ENCODE measurements around the gene PROZ. TPM values are rescaled to one million over a fixed set of nuclear protein-coding genes. Genes with fewer than 3 reads are reported as not detected.

Gene PROZ
- total and polyA plus RNA-seq, 2 of the 13 experiments (the other 11 are each of a cell fraction or from before 2014, with no cell fraction given), result 5.6 to 22.5 TPM

DNA sequence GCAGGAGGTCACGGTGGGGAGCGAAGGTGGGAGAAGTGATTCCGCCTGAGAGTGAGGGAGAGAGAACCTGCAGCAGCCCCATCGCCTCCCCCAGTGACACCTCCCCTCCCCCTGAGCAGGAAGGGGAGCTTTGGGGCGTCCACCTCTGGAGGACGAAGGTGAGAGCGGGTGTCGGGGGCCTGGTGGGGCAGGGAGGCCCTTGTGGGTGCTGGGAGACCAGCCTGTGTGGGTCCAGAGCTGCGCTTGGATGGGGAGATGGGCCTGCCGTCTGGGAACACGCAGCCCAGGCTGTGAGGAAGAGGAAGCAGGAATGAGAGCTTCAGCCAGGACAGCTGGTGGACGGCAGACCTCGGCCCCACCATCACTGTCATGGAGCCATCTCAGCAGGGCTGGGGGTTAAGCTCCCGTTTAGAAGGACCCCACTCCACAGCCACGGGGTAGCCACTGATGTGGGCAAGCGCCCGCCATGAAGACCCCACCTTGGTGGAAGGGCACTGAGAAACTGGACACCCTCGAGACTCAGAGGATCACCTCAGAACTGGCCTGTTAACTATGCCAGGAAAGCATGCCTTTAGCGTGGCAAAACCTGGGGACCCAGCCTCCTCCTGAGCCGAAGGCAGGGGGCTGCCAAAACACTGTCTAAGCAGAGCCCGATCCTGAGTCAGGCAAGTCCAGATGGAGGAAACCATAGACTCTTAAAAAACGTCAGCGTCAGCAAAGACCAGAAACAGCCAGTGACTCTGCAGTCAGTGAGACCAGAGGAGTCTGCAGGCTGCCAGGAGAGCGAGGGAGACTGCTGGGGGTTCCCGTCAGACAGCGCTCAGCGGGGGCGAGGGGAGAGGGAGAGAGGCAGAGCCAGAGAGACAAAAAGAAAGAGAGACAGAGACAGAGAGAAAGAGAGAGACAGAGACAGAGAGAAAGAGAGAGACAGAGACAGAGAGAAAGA, 6.4 kb upstream of the PROZ start (continued):
- no peak; the same call in 1 of the 2 replicates for TF ChIP-seq KDM5B (CRISPR knock-in tag; IDR thresholded peaks at IDR 0.05; ENCODE audit: borderline replicate concordance)
- TF ChIP-seq, protein P1, sequence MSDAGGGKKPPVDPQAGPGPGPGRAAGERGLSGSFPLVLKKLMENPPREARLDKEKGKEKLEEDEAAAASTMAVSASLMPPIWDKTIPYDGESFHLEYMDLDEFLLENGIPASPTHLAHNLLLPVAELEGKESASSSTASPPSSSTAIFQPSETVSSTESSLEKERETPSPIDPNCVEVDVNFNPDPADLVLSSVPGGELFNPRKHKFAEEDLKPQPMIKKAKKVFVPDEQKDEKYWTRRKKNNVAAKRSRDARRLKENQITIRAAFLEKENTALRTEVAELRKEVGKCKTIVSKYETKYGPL (CRISPR knock-in tag; IDR thresholded peaks at IDR 0.05), result no peak
- TF ChIP-seq, protein P2, sequence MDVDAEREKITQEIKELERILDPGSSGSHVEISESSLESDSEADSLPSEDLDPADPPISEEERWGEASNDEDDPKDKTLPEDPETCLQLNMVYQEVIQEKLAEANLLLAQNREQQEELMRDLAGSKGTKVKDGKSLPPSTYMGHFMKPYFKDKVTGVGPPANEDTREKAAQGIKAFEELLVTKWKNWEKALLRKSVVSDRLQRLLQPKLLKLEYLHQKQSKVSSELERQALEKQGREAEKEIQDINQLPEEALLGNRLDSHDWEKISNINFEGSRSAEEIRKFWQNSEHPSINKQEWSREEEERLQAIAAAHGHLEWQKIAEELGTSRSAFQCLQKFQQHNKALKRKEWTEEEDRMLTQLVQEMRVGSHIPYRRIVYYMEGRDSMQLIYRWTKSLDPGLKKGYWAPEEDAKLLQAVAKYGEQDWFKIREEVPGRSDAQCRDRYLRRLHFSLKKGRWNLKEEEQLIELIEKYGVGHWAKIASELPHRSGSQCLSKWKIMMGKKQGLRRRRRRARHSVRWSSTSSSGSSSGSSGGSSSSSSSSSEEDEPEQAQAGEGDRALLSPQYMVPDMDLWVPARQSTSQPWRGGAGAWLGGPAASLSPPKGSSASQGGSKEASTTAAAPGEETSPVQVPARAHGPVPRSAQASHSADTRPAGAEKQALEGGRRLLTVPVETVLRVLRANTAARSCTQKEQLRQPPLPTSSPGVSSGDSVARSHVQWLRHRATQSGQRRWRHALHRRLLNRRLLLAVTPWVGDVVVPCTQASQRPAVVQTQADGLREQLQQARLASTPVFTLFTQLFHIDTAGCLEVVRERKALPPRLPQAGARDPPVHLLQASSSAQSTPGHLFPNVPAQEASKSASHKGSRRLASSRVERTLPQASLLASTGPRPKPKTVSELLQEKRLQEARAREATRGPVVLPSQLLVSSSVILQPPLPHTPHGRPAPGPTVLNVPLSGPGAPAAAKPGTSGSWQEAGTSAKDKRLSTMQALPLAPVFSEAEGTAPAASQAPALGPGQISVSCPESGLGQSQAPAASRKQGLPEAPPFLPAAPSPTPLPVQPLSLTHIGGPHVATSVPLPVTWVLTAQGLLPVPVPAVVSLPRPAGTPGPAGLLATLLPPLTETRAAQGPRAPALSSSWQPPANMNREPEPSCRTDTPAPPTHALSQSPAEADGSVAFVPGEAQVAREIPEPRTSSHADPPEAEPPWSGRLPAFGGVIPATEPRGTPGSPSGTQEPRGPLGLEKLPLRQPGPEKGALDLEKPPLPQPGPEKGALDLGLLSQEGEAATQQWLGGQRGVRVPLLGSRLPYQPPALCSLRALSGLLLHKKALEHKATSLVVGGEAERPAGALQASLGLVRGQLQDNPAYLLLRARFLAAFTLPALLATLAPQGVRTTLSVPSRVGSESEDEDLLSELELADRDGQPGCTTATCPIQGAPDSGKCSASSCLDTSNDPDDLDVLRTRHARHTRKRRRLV (CRISPR knock-in tag; IDR thresholded peaks at IDR 0.05), result 0 out of 2 replicates have a peak, but pooled peaks have one; percentile 43
- no peak for TF ChIP-seq NPAS2 (CRISPR knock-in tag; IDR thresholded peaks at IDR 0.05; ENCODE audit: borderline replicate concordance)
- TF ChIP-seq, protein P3, sequence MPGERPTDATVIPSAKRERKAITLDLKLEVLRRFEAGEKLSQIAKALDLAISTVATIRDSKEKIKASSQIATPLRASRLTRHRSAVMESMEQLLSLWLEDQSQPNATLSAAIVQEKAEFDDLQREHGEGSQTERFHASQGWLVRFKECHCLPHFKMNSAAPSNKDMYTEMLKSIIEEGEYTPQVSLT (CRISPR knock-in tag; IDR thresholded peaks at IDR 0.05; ENCODE audit: borderline replicate concordance, low read depth), result no peak
- TF ChIP-seq NR2F6 (IDR thresholded peaks at IDR 0.05), result no peak
- no peak for TF ChIP-seq NR2F6 (CRISPR knock-in tag; IDR thresholded peaks at IDR 0.05)
- TF ChIP-seq ZNF569 (CRISPR knock-in tag; IDR thresholded peaks at IDR 0.05; ENCODE audit: borderline replicate concordance), result no peak
- 0 out of 2 replicates have a peak, but pooled peaks have one; percentile 39 for TF ChIP-seq ZNF264 (CRISPR knock-in tag; IDR thresholded peaks at IDR 0.05)
- TF ChIP-seq, protein P4, sequence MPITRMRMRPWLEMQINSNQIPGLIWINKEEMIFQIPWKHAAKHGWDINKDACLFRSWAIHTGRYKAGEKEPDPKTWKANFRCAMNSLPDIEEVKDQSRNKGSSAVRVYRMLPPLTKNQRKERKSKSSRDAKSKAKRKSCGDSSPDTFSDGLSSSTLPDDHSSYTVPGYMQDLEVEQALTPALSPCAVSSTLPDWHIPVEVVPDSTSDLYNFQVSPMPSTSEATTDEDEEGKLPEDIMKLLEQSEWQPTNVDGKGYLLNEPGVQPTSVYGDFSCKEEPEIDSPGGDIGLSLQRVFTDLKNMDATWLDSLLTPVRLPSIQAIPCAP (CRISPR knock-in tag; IDR thresholded peaks at IDR 0.05; ENCODE audit: low read depth), result no peak
- TF ChIP-seq GABPB1 (CRISPR knock-in tag; IDR thresholded peaks at IDR 0.05), result no peak; the same call in 1 of the 2 replicates
- no peak for TF ChIP-seq HNRNPH1 (optimal IDR thresholded peaks at IDR 0.05; ENCODE audit: low read depth, low read length)
- TF ChIP-seq KLF15 (CRISPR knock-in tag; IDR thresholded peaks at IDR 0.05; ENCODE audit: borderline replicate concordance), result no peak
- 0 out of 2 replicates have a peak, but pooled peaks have one; percentile 33 for TF ChIP-seq ZNF598 (CRISPR knock-in tag; IDR thresholded peaks at IDR 0.05; ENCODE audit: borderline replicate concordance)
- TF ChIP-seq, protein P5, sequence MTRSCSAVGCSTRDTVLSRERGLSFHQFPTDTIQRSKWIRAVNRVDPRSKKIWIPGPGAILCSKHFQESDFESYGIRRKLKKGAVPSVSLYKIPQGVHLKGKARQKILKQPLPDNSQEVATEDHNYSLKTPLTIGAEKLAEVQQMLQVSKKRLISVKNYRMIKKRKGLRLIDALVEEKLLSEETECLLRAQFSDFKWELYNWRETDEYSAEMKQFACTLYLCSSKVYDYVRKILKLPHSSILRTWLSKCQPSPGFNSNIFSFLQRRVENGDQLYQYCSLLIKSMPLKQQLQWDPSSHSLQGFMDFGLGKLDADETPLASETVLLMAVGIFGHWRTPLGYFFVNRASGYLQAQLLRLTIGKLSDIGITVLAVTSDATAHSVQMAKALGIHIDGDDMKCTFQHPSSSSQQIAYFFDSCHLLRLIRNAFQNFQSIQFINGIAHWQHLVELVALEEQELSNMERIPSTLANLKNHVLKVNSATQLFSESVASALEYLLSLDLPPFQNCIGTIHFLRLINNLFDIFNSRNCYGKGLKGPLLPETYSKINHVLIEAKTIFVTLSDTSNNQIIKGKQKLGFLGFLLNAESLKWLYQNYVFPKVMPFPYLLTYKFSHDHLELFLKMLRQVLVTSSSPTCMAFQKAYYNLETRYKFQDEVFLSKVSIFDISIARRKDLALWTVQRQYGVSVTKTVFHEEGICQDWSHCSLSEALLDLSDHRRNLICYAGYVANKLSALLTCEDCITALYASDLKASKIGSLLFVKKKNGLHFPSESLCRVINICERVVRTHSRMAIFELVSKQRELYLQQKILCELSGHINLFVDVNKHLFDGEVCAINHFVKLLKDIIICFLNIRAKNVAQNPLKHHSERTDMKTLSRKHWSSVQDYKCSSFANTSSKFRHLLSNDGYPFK (CRISPR knock-in tag; IDR thresholded peaks at IDR 0.05; ENCODE audit: borderline replicate concordance), result 0 out of 2 replicates have a peak, but pooled peaks have one; percentile 7
- no peak for TF ChIP-seq ZFP36L1 (CRISPR knock-in tag; IDR thresholded peaks at IDR 0.05)
- TF ChIP-seq ZNF441 (CRISPR knock-in tag; IDR thresholded peaks at IDR 0.05; ENCODE audit: borderline replicate concordance), result no peak
- no peak for TF ChIP-seq ZZZ3 (CRISPR knock-in tag; IDR thresholded peaks at IDR 0.05; ENCODE audit: borderline replicate concordance)

All from HepG2 (cell line).